CD1c-positive myeloid dendritic cell (primary cell): Measurements from ENCODE around the gene NAA35.
"Not testable (repeated sequence)": the region's sequence is repeated elsewhere in the genome, so short reads cannot be mapped to it uniquely, and the experiment has no call there.

ENCODE experiments used
- DNase-seq: peaks from one replicate; pipeline ENCODE4 v3.0.0-alpha.2; 2016; ENCODE audit errors: extremely low spot score

The NAA35 gene

DNA sequence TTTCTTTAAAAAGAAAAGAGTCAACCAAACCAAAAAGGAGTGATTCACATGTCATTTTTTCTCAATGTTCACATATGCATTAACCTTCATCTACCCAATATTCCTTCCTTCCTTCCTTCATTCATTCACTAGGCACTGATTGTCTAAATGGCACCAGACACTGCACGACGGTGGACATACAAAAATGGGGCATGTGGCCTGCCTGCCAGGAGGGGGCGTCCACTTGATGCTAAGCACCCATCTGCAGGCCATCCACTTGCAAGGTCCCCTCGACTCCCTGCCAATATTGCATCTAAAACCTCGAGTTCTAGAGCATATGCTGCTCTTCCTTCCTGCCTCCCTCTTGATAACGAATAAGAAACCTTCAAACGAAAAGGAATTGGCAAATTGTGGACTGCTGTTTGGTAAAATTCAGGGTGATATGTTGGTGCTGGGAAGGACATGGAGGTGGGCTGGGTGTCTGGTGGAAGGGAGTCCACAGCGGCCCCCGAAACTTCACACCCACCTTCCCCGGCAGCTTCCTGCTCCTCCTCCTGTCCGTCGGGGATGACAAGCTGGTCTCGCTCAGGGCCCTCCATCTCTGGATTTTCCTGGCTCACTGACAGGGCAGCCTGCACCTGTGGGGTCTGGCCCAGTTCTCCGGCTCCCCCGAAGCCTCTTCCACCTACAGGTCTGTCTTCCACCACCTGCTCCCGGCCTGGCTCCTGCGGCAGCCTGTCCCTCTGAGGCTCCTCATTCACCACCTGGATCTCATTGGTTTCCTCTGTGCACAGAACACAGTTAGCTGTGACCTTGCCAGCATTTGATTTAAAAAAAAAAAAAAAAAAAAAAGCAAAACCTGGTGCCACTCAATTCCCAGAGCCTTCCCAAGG, 94.2 kb downstream of the NAA35 start:
- DNase-seq: peak; percentile 16

DNA sequence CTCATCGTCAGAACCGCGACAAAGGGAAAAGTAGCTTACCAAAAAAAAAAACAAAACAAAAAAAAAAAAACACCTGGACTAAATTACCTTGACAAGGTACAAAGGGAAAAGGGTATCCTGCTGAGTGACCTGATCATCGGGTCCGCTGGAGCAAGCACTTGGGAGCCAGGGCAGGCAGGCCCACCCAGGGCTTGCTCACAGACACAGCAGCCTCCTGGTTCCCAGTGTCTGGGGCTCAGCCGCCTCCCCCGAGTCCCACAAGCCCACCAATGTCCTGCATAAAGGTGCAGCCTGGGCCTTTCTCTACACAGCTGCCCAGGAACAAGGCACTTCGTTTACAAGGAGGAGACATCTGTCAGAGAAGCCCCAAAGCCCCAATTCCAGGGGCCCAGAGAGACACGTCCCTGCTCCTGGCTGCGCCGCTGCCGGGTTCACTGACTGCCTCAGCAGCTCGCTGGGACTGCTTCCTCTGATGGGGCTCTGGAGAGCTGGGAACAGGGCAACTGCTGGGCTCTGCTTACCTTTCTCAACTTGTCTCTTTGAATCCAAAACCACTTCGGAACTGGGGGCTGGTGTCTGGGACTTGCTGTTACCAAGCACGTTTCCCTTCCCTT, 95.0 kb downstream of the NAA35 start:
- no peak for DNase-seq

GRCh38 chr9:86036555-86036954, 95.6 kb downstream of the NAA35 start:
- no peak for DNase-seq

DNA sequence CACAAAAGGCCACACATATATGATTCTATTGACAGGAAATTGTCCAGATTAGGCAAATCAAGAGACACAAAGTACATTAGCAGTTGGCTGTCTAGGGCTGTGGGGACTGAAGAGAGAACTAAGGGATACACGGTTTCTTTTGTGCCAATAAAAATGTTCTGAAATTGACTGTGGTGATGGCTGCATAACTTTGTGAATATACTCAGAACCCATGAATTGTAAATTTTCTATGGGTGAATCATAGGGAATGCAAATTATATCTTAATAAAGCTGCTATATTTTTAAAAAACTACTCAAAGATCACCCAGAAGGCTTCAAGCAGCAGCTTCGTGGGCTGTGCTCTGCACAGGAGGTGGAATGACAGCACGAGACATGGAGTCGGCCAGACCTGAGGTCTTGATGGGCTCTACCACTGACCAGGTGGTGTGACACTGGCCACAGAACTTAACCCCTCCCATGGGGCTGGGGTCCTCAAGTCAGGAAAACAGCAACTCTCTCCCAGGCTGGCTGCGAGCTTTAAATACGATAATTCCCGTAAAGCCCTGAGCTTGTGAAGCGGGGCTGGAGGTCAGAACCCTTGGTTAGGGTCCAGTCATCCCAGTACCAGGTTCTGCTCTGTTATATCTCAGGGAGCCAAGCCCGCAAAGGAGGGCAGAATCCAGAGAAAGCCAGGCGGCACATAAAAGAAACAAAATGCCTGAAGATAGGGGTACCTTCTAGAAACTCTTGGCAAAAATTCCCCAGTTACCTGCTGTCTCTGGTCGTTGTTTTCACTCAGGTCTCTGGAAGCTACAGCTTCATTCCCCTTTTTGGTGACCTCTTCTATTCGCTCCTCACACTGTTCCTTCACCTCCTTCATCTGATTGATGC, 99.3 kb downstream of the NAA35 start:
- DNase-seq: no peak

DNA sequence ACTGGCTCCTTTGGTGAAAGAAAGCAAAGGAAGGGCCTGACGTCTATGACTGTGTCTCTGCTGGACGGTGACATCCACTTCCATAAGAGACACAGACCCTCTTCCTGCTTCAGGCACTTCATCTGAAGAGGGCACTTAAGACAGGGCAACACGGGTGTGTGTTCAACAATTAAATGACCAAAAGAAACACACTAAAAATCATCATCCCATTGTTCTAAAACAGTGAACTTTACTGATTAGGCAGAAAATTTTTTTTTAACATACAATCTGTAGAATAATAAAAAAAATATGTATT, 99.9 kb downstream of the NAA35 start:
- no peak for DNase-seq

DNA sequence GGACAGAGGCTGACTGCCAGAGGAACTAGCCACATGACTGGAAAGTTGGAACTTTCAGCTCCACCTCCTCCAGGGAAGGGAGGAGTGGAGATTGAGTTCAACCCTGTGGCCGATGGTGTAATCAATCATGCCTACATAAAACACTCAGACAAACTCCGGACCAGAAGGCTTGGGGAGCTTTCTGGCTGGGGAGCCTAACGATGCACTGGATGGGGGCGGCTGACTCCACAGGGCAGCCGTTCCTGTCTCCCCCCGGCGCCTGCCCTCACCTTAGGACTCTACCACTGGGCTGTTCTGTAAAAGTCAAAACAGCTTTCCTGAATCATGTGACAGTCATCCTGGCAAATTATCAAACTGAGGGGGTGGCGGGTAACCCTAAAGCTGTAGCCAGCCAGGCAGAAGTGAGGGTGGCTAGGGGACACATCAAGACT, 100.4 kb downstream of the NAA35 start:
- no peak for DNase-seq

GRCh38 chr9:86042199-86042978, 101.4 kb downstream of the NAA35 start:
- no peak for DNase-seq

DNA sequence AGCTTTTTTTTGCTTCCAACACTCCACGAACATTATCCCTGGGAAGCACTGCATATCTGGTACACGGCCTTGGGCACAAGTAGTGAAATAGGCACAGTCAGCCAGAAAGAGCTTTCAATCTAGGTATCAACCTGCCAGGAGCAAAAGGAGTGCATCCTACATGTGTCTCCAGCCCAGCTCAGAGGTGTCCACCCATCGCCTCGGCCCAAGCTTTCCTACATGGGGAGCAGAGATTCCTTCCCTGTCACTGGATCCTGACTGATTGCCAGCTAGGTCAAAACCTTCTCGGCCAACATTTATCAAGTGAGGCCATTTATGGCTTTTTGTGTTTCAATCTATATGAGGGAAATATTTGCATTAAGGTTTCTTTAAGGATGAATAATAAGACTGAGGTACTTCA, 102.6 kb downstream of the NAA35 start:
- no peak for DNase-seq

DNA sequence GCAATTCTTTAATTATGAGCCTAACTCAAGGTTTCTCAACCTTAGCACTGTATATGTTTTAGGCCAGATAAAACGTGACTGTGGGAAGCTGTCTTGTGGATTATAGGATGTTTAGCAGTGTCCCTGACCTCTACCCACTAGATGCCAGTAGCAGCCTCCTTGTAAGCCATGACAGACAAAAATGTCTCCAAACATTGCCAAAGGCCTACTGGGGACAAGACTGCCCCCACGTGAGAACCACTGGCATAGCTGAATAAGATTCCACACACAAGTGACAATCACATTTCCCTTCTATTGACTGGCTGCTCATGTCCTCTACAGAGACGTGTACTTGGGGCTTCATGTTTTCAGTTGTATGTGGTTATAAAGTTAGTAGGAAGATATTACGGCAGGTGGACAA, 103.1 kb downstream of the NAA35 start:
- no peak for DNase-seq

- DNase-seq: no peak
These were observed 104.7 kb downstream of the NAA35 start for GRCh38 chr9:86045654-86046053.

DNA sequence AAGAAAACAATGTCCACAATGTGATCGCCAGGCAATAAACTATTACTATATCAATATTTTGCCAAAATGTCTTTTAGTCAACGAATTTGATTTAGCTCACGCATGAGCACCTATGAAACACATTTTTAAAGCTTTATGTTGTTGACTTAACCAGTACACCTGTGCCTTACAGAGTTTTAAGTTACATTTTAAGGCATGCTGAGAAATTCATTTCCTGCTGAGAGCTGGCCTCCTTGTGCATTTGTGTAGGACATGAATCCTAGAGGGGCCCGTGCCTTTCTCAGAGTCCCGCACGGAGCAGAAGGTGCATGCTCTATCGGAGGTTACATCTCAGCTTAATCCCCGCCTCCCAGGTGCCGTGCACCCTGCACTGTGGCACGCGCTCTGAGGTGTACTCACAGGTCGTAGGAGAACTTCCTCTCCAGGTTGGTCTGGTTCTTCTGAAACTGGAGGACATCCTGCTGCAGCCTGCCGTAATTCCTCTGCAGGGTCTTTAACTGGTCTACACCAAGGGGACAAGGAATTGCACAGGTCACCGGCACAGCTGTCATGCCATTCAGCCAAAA, 105.2 kb downstream of the NAA35 start:
- DNase-seq: no peak

DNA sequence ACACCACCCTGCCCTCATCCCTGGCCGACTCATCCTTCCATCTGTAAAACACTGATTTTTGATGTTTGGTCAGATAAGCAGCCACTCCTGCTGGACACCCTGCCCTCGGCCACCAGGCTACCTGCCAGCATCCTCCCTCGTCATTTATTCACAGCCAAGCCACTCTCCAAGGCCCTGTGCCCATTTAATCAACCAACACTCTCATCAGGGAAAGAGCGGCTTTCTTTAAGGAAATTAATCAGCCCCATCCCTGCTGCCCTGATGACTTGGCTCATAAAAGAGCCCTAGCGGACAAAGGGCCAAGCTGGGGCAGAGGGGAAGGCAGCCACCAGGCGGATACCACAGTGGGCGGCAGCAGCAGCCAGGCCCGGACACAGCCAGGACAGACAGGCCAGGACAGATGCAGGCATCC, 106.0 kb downstream of the NAA35 start:
- DNase-seq: no peak

- no peak for DNase-seq
These were observed 106.4 kb downstream of the NAA35 start for GRCh38 chr9:86047361-86047760.

DNA sequence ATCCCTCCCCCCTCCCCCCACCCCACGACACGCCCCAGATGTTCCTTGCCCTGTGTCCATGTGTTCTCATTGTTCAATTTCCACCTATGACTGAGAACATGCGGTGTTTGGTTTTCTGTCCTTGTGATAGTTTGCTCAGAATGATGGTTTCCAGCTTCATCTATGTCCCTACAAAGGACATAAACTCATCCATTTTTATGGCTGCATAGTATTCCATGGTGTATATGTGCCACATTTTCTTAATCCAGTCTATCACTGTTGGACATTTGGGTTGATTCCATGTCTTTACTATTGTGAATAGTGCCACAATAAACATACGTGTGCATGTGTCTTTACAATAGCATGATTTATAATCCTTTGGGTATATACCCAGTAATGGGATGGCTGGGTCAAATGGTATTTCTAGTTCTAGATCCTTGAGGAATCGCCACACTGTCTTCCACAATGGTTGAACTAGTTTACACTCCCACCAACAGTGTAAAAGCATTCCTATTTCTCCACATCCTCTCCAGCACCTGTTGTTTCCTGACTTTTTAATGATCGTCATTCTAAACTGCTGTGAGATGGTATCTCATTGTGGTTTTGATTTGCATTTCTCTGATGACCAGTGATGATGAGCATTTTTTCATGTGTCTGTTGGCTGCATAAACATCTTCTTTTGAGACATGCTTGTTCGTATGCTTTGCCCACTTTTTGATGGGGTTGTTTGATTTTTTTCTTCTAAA, 107.2 kb downstream of the NAA35 start:
- not testable (repeated sequence) for DNase-seq

DNA sequence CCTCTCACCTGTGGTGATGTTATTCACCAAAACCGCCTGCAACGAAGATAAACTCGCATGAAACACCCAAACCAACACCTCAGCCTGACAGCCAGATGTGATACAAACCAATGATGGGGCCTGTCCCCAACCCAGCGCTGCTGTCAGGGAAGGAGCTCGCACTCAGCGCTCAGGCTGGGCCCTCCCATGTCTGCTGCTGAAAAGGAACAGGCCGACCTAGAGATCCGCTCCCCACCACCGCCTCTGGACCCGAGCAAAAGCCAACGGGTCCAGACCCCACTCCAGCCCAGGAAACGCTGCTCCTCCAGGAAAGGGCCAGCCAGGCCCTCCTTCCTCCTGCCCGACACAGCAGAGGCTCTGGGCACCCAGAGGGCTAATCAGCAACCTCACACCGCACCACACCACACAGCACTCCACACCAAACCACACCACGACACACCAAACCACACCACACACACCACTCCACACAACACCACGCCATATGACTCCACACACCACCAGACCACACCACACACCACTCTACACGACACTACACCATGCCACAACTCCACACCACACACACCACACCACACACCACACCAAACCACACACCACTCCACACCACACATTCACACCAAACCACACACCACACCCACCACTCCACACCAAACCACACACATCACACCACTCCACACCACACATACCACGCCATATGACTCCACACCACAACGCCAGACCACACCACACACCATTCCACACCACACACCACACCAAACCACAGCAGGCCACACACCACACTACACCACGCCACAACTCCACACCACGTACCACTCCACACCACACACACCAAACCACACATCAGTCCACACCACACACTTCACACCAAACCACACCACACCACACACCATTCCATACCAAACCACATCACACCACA, 111.9 kb downstream of the NAA35 start:
- no peak for DNase-seq

DNA sequence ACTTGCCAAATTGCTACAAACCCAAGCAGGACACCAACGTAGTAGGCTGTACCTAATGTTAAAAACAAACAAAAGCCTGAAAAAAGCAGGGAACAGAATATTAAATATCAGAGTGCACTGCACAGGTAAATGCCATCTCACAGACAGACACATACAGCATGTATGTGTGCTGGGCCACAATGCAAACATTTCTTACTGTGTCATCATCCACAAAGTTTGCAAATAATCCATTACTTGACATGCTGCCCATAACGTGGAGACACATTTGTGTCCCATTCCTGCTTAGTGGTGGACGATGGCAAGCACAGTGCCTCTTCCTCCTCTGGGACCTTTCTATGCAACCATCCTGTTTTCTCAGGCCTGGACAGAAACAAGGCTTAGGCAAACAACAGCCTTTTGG, 113.7 kb downstream of the NAA35 start:
- no peak for DNase-seq

- no peak for DNase-seq
These were observed 116.5 kb downstream of the NAA35 start for GRCh38 chr9:86057491-86057890.

GRCh38 chr9:86061972-86062739, 121.2 kb downstream of the NAA35 start:
- no peak for DNase-seq
